ENCODE data around the gene CIART.
"Not testable (repeated sequence)": the region's sequence is repeated elsewhere in the genome, so short reads cannot be mapped to it uniquely, and the experiment has no call there.

The CIART gene

DNA sequence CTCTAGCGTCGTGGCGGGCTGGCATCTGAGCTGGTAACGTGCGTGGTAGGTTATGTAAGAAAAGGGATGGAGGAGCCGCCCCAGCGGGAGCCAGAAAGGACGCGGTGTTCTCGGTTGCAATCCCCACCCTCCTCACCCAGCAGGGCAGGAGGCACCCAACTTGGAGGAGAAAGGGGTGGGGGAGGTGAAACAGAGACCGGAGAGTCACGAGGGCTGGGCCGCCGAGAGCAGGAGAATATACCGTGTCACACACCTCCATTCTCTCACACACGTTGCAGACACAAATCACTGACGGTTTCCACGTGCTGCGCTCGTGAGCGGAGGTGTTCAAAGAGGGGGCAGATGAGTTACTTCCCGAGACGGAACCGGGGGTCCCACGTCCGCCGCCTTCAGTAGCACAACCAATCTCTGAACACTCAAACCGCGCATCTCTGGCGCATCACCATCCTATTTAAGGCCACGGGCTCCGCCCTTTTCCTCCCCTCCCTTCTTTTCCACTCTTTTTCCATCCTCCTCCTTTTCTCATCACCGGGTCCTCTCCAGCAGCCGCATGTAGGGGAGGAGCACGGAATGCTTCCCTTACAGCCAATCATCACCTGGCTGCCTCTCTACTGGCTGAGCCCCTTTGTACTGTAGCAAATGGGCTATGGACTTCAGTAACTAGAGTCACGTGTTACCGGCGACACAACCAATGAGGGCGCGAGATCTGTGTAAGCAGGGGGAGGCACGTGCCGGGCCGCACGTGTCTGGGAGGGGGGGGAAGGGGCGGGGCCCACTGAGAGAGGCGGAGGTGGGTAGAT is at the start of gene CIART:
TSS of gene CIART (plus strand) at position 797 of the 800 bp plus-strand sequence. CDS start 714 bp downstream, outside the sequence.
- peak; percentile 53 to 80 (median 74) for DNase-seq (ENCODE audit: low read depth in 3 of 3)

GRCh38 chr1:150232921-150233320 is 49.4 kb upstream of the CIART start:
- not testable (repeated sequence) for DNase-seq (ENCODE audit: low read depth in 3 of 3)

GRCh38 chr1:150233359-150234308 is 48.7 kb upstream of the CIART start:
- peak in 2 of 3 donors; percentile 7 to 21 for DNase-seq (ENCODE audit: low read depth in 3 of 3)

GRCh38 chr1:150234309-150234565 is 48.1 kb upstream of the CIART start:
- DNase-seq (ENCODE audit: low read depth in 3 of 3): no peak

GRCh38 chr1:150234566-150235293 is 47.6 kb upstream of the CIART start:
- DNase-seq (ENCODE audit: low read depth in 3 of 3): peak; percentile 79 to 86 (median 80)

- peak in 1 of 3 donors; percentile 14 for DNase-seq (ENCODE audit: low read depth in 3 of 3)
Measured at GRCh38 chr1:150235294-150235851, 47.0 kb upstream of the CIART start.

GRCh38 chr1:150235852-150236613 is 46.3 kb upstream of the CIART start, which contains the start of gene ANP32E:
Gene ANP32E (minus strand): TSS chr1:150236112. CDS start chr1:150235786, 326 bp downstream.
- DNase-seq (ENCODE audit: low read depth in 3 of 3): peak; percentile 83 to 92 (median 86)

DNA sequence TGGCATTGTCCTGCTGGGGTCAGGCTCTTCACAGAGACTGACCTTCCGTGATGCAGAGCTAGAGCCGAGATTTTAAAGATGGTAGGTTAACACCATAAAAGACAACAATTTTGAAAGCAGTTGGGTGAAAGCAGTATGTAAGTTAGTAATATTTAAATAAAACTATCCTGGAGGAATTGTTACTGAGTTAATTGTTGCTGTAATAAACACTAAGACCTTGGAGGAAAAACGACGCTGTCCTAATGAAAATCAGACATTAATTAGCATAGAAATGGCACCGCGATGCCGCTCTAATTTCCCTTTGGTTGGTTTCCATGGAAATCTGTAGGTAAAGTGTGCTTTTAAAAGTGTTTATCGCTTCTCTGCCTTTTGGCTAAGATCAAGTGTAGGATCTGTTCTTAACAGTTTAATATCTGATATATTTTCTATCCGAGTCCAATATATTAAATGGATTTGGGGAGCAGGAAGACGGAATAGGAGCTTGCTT is 45.7 kb upstream of the CIART start:
- no peak for DNase-seq (ENCODE audit: low read depth in 3 of 3)

DNA sequence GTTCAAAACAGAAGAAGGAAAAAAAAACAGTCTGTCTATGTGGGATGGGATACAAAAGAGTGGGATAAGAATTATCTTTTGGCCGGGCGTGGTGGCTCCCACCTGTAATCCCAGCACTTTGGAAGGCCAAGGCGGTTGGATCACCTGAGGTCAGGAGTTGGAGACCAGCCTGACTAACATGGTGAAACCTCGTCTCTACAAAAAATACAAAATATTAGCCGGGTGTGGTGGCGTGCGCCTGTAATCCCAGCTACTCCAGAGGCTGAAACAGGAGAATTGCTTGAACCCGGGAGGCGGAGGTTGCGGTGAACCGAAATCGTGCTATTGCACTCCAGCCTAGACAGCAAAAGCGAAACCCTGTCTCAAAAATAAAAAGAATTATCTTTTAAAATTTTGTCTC is 45.2 kb upstream of the CIART start:
- DNase-seq (ENCODE audit: low read depth in 3 of 3): not testable (repeated sequence)

GRCh38 chr1:150237746-150238145 is 44.6 kb upstream of the CIART start:
- no peak for DNase-seq (ENCODE audit: low read depth in 3 of 3)

- no peak for DNase-seq (ENCODE audit: low read depth in 3 of 3)
Measured at GRCh38 chr1:150243003-150243402, 39.4 kb upstream of the CIART start.

DNA sequence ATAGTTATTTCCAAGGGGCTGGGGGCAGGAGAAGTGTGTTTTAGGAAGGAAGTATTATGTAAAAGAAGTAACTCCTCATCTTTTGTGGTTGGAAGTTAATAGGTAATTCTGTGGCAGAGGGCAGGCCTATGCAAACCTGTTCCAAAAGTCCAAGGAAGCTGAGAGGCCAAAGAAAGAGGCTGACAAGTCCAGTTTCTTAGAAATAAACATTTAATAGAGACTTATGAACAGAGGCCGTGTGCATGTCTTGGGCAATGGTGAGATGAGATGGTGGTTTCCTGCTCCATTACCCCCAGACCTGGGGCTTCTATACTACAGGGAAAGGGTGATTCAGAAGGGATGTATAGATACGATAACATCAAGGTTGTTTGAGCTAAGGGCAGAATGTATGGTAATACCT is 32.4 kb upstream of the CIART start:
- no peak for DNase-seq (ENCODE audit: low read depth in 3 of 3)

GRCh38 chr1:150256198-150256553 is 26.2 kb upstream of the CIART start:
- DNase-seq (ENCODE audit: low read depth in 3 of 3): no peak

- no peak for DNase-seq (ENCODE audit: low read depth in 3 of 3)
Measured at GRCh38 chr1:150256554-150257341, 25.6 kb upstream of the CIART start.

GRCh38 chr1:150257624-150258585 is 24.4 kb upstream of the CIART start, which contains the start of gene CA14:
Gene CA14 (plus strand): TSS chr1:150257774. CDS start chr1:150258129, 355 bp downstream.
- DNase-seq (ENCODE audit: low read depth in 3 of 3): no peak

DNA sequence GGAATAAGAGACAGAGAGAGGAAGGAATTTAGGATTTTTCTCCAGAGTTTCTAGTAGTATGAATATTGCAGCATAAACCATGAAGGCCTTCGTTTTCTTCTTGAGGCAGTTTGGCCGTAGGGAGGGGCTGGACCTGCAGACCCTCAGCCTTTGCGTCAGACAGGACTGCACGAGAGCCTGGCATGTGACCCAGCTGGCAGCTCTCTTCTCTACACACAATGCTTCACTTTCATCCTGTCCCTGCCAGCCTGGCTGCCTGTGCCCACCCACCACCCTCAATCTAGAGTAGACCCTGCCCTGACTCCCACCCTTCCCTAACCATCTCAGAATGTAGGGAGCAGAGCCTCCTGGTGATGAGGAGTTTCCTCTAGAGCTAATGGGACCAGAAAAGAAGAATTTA is 23.1 kb upstream of the CIART start:
- DNase-seq (ENCODE audit: low read depth in 3 of 3): no peak

- DNase-seq (ENCODE audit: low read depth in 3 of 3): no peak
Measured at GRCh38 chr1:150259758-150260669, 22.3 kb upstream of the CIART start.

GRCh38 chr1:150261367-150261766 is 21.0 kb upstream of the CIART start:
- DNase-seq (ENCODE audit: low read depth in 3 of 3): no peak
